Fibroblast of skin of scalp (primary cell): ENCODE measurements around the gene CDH12.
"Not testable (repeated sequence)": the region's sequence is repeated elsewhere in the genome, so short reads cannot be mapped to it uniquely, and the experiment has no call there.

Source experiments
- DNase-seq: peaks from one replicate; pipeline ENCODE4 v3.0.0-alpha.2; 2013

CDH12 gene

DNA sequence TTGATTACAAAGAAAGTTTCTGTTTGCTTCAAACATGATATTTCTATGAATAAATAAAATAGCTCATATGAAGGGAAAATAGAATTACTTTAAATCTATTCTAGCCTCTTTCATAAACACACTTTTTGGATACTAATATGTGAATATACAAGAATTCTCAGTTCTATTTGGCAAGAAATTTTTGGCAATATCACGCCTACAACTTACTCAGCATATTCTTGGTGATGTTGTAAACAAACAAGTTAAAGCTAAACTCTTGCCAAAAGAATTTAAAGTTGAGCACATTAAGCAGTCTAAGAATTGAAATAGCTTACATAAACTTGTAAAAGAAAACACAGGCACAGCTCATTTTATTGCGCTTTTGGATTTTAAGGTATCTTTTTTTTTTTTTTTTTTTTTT is 209.8 kb downstream of the CDH12 start:
- DNase-seq = no peak

- DNase-seq = no peak
These were observed 221.5 kb downstream of the CDH12 start for GRCh38 chr5:22631683-22632082.

GRCh38 chr5:22627029-22627428 is 226.1 kb downstream of the CDH12 start:
- DNase-seq = no peak

GRCh38 chr5:22625451-22625850 is 227.7 kb downstream of the CDH12 start:
- DNase-seq = no peak

DNA sequence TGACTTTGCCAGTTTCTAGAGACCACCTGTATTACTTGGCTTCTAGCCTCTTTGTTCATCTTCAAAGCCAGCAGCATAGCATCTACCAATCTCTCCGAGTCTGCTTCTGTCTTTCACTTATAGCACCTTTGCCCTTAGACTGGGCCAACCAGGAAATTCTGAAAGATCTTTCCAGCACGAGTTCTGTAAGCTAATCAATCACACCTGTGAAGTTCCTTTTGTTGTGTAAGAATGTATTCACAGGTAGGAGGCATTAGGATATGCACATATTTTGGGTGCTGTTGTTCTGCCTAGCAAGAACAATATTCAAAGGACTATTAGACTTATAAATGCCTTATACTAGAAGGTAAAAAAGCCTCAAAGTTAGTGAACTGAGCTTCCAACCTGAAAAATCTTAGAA is 232.1 kb downstream of the CDH12 start:
- no peak for DNase-seq

GRCh38 chr5:22615964-22616363 is 237.2 kb downstream of the CDH12 start:
- no peak for DNase-seq

DNA sequence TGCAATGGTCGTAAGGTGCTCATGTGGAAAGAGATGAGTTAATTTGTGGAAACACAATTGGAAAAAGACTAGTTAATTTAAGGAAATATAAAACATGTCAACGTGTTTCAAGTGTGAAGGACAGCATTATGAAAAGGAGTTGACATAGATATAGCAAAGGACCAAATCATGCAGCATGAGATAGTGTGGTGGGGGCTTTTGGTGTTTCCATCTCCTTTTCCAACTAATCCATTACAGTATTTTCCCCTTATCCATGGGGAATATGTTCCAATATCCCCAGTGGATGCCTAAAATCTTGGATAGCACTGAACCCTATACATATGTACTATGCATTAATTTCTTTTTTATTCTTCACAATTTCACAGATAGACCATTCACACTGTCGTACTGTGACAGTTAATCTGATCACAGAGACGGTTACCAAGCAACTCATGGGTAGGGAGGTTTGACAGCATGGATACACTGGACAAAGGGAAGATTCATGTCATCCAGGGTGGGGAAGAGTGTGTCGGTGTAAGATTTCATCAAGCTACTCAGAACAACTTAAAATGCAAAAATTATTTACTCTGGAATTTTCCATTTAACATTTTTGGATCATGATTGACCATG is 238.6 kb downstream of the CDH12 start:
- no peak for DNase-seq

DNA sequence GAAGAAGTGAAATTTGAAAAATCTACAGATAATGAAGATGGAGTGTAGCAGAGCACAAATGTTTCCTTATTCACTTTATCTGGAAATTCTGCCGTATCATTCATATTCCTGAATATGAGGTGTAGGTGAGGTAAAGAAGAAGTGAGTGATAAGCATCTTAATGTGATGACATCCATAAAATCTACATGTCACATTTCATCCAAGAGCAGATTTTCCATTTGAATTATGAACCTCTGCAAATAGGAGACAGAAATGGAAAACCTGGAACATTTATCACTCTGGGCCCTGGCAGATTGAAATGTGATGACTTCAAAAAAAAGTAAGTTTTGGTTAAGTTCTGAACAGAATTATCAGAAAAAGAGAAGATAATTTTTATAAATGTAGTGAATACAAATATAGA is 240.2 kb downstream of the CDH12 start:
- no peak for DNase-seq

DNA sequence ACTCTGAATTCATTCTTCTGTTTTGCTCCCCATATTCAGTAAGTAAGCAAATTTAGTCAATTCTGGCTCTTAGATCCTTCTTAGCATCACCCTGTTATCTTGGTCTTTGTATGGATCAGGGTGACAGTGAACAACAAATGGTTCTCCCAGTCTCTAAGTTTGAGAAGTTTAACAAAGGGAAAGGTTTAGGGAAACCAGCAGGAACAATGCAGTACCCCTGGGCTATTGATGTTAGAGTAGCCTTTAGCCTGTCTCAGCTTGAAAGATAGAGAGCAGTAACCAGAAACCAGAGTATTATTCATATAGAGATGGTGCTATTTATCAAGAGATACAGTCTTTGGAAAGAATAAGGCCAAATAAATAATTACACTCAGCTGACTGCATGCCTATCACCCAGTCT is 241.8 kb downstream of the CDH12 start:
- DNase-seq = no peak

- not testable (repeated sequence) for DNase-seq
These were observed 245.6 kb downstream of the CDH12 start for GRCh38 chr5:22607498-22607897.

GRCh38 chr5:22605473-22605872 is 247.7 kb downstream of the CDH12 start:
- DNase-seq = no peak

- no peak for DNase-seq
These were observed 248.4 kb downstream of the CDH12 start for GRCh38 chr5:22604711-22605110.

DNA sequence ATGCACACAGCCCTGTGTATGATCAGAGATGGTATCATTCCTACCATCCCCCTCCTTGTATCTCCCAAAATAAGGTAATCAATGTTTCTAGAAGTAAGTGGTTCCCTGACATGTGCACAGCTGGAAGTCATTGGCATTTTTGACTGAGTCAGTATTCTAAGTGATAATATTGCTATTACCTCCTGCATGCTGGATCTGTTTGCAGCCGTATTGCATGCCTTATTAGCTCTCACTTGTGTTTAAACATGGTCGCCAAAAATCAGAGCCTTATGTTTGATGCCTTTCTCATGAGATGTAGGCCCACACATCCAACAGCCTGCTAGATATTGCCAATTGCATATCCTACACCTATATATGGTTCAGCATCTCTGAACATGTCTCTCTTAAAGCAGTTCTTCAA is 254.3 kb downstream of the CDH12 start:
- DNase-seq = peak; percentile 32

- DNase-seq = peak; percentile 87
These were observed 256.7 kb downstream of the CDH12 start for GRCh38 chr5:22596404-22596970.

- no peak for DNase-seq
These were observed 258.7 kb downstream of the CDH12 start for GRCh38 chr5:22594491-22594890.

GRCh38 chr5:22593592-22593991 is 259.6 kb downstream of the CDH12 start:
- DNase-seq = no peak

GRCh38 chr5:22591461-22591860 is 261.7 kb downstream of the CDH12 start:
- DNase-seq = no peak

DNA sequence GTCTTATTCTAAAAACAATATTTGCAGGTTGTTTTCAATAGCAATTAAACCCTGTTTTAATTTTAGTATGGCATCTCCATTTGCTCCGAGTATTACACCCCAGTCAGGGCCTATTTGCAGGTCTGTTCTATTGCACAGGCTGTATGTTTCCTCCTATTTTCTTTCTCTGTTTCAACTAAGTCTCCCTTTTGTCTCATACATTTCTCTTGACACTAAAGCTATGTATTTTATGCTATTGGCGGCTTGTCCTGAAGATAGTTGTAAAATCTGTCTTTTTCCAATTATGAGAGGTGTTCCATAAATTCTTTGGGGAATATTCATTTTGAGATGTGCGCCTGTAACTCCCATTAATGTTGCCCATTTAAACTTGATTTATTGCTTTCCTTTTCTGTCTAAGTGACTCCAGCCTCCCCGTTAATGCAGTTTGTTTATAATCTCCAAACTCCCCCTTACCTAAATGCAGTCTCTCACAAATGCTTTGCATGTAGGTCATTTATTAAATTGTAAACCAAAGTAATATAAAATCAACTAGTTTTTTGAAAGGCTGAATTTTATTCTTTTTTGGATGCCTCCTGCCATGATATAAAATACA is 262.4 kb downstream of the CDH12 start:
- DNase-seq = no peak

- DNase-seq = no peak
These were observed 275.4 kb downstream of the CDH12 start for GRCh38 chr5:22577711-22578110.

DNA sequence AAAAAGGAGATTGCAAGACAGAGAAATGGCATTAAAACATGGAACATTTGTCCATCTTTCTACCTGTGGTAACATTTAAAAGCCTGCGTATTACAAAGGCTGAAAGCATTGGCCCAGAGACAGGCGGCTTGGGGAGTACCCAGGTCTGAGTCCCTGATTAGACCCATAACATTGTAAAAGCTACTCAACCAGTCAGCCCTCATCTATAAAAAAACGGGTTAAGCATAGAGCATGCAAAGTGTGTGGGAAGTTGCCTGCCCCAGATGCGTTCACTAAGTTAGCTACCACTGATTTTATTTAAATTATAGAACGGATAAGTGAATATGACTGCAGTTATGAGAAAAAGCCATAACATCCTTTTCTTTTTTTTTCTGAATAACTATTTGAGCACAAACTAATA is 276.1 kb downstream of the CDH12 start:
- DNase-seq = no peak

DNA sequence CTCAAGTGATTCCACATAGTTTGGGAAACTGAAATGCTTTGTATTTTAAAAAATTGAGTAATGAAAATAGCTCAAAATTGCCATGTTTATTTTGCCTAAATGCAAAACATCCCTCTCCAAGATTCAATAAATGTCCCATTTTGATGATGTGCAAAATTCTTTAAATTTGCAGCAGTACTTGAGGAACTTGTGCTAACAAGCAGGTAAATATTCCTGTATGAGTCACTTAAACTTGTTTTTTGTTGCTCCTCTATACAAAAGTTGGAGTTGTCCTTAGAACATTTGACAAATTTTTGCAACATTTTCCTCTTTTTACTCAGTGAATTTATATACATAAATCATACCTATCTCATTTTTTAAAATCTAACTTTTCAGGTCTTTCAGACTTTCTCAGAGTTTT is 280.2 kb downstream of the CDH12 start:
- DNase-seq = no peak

DNA sequence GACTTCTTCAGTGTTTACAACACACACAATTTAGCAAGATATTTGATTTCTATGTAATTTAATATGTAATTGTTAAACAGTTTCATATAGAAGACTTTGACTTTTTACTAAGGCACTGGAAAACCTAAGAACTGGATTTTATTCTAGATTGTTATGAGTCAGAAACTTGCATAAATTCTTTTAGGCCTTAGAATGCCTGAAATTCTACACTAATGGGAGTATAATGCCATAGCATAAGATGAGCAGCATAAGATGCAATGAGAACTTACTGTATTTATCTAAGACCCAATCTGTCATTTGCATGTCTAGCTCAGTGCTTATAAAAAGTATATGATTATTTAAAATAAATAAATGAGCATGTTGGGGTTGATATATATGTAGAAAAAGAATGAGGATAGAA is 285.2 kb downstream of the CDH12 start:
- peak; percentile 17 for DNase-seq

DNA sequence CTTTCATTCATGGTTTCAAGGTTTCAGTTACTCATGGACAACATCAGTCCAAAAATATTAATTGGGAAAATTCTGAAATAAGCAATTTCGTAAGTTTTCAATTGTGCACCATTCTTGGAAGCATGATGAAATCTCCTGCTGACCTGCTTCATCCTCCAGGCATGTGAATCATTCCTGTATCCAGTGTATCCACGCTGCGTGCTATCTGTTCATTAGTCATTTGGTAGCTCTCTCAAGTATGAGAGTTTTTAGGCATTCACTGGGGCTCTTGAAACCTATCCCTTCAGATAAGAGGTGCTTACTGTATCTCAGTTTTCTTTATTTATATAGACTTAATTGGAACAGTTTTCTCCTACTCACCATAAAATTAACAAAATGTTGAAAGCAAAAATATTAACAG is 293.0 kb downstream of the CDH12 start:
- DNase-seq = peak; percentile 86

GRCh38 chr5:22557251-22557650 is 295.9 kb downstream of the CDH12 start:
- no peak for DNase-seq

- no peak for DNase-seq
These were observed 298.7 kb downstream of the CDH12 start for GRCh38 chr5:22554475-22554874.
